ENCODE measurements around the gene TENT5C.

GRCh38 chr1:117567435-117567834 is 38.4 kb upstream of the TENT5C start:
- TF ChIP-seq CTCF (conservative IDR thresholded peaks at IDR 0.05): no peak
- TF ChIP-seq ZFX (IDR thresholded peaks at IDR 0.05): no peak

Measured in C4-2B (cell line).